GM12878 (cell line): ENCODE measurements around the gene ELP4. TPM values are rescaled to one million over a fixed set of nuclear protein-coding genes. Genes with fewer than 3 reads are reported as not detected.

Source experiments
- ATAC-seq: fragments of 200-7000 bp; cut with Tn5 transposase; 3 replicates; pipeline ENCODE4 v1.9.1; 2020; ENCODE audit warnings: mild to moderate bottlenecking, moderate library complexity
- BruUV-seq: library from RNA; stranded (reverse); fragments of 400-500 nt; replicated peaks from 2 replicates; lab custom pipeline; 2021; lab: Mats Ljungman, UMichigan
- CTCF ChIA-PET: fragments of 300-600 bp; sonication (Branson Sonifier 250); formaldehyde crosslinking; extraction: SDS; loops from one replicate; lab custom pipeline; 2021; ENCODE audit warnings: inconsistent platforms; lab: Yijun Ruan, JAX
- POLR2A ChIA-PET: fragments of 350-600 bp; formaldehyde crosslinking; extraction: SDS; loops from one replicate; lab custom pipeline; 2021; ENCODE audit warnings: inconsistent platforms; lab: Charles Lee
- RAD21 ChIA-PET: fragments of 300-600 bp; sonication (Branson Sonifier 250); formaldehyde crosslinking; loops from one replicate; lab custom pipeline; 2023; ENCODE audit warnings: antibody characterized with exemption; ENCODE audit not compliant: unreplicated experiment; lab: Charles Lee
- SMC1A ChIA-PET: fragments of 300-600 bp; sonication (Branson Sonifier 250); formaldehyde crosslinking; loops from one replicate; lab custom pipeline; 2023; ENCODE audit not compliant: unreplicated experiment, uncharacterized antibody; lab: Charles Lee
- DNase-seq: peaks from one replicate; pipeline ENCODE4 v3.0.0-alpha.2; 2011; ENCODE audit warnings: low read depth, low spot score
- FAIRE-seq: peaks from 3 replicates; lab custom pipeline; 2011; peaks lifted over from hg19 to GRCh38; lab: Jason Lieb, UNC
- H2AFZ ChIP-seq: 2 replicates; pipeline ENCODE4 v1.6.0; 2011; ENCODE audit warnings: low read depth, low read length, control low read depth; ENCODE audit not compliant: control insufficient read depth
- H3K27ac ChIP-seq: 2 replicates; pipeline ENCODE4 v1.5.1; 2011; ENCODE audit warnings: control low read depth; ENCODE audit not compliant: control insufficient read depth, insufficient read depth
- H3K27me3 ChIP-seq, 2 experiments: replicated peaks in 1 of 2; 2 replicates each; pipeline versions ENCODE4 v1.6.0 to v1.6.1; 2011; ENCODE audit warnings: low read length in 1 of 2; ENCODE audit not compliant: control insufficient read depth in 2 of 2, insufficient read depth in 2 of 2
- H3K36me3 ChIP-seq, 2 experiments: 2 replicates each; pipeline ENCODE4 v1.5.1; 2011; ENCODE audit warnings: low read length in 1 of 2; ENCODE audit not compliant: control insufficient read depth in 2 of 2, insufficient read depth in 2 of 2
- H3K4me1 ChIP-seq: 2 replicates; pipeline ENCODE4 v1.6.1; 2011; ENCODE audit warnings: mild to moderate bottlenecking, low read length, moderate library complexity, mixed read lengths; ENCODE audit not compliant: control insufficient read depth, insufficient read depth
- H3K4me2 ChIP-seq: 2 replicates; pipeline ENCODE4 v1.6.0; 2011; ENCODE audit warnings: control low read depth; ENCODE audit not compliant: control insufficient read depth, insufficient read depth
- H3K4me3 ChIP-seq: fragments of 200-600 bp; sonication (generic); 2 replicates; pipeline ENCODE4 v1.5.1; 2016
- H3K79me2 ChIP-seq: 2 replicates; pipeline ENCODE4 v1.6.0; 2011; ENCODE audit warnings: low read length; ENCODE audit not compliant: control insufficient read depth, insufficient read depth
- H3K9ac ChIP-seq: 2 replicates; pipeline ENCODE4 v1.8.0; 2011; ENCODE audit warnings: low read length, control low read depth, mixed read lengths; ENCODE audit not compliant: control insufficient read depth, insufficient read depth
- H3K9me3 ChIP-seq: replicated peaks from 3 replicates; pipeline ENCODE4 v1.5.1; 2011; ENCODE audit warnings: mild to moderate bottlenecking, low read length; ENCODE audit not compliant: control insufficient read depth, insufficient read depth
- H4K20me1 ChIP-seq: 2 replicates; pipeline ENCODE4 v1.6.0; 2011; ENCODE audit not compliant: control insufficient read depth, insufficient read depth
- GABPA ChIP-seq: IDR thresholded peaks from 2 replicates; pipeline ENCODE4 v1.6.1; 2014; ENCODE audit warnings: antibody characterized with exemption, low read depth, mild to moderate bottlenecking, inconsistent platforms
- KDM1A ChIP-seq: fragments of 200-600 bp; sonication (generic); IDR thresholded peaks from 2 replicates; pipeline ENCODE4 v1.6.1; 2016; ENCODE audit warnings: borderline replicate concordance
- NR2C1 ChIP-seq: fragments of 450-650 bp; IDR thresholded peaks from 2 replicates; pipeline ENCODE4 v1.6.1; 2017; ENCODE audit warnings: antibody characterized with exemption, mild to moderate bottlenecking, moderate library complexity
- POU2F2 ChIP-seq: IDR thresholded peaks from 3 replicates; pipeline ENCODE4 v1.6.1; 2011; ENCODE audit warnings: low read depth, mild to moderate bottlenecking, low read length, borderline replicate concordance
- REST ChIP-seq: IDR thresholded peaks from 2 replicates; pipeline ENCODE4 v1.6.1; 2012; ENCODE audit warnings: mild to moderate bottlenecking, low read depth, low read length
- SRF ChIP-seq, 2 experiments: IDR thresholded peaks; 2 replicates each; pipeline ENCODE4 v1.6.1; 2011; ENCODE audit warnings: low read depth in 2 of 2, low read length in 2 of 2, mild to moderate bottlenecking in 1 of 2, moderate library complexity in 1 of 2
- TCF12 ChIP-seq: IDR thresholded peaks from 2 replicates; pipeline ENCODE4 v1.6.1; 2011; ENCODE audit warnings: low read depth, mild to moderate bottlenecking, low read length
- WGBS: methylation state at CpG from one replicate; pipeline ENCODE4 v1.1.6; 2016; ENCODE audit warnings: low lambda C conversion rate; ENCODE audit not compliant: insufficient replicate concordance, insufficient coverage; ENCODE audit errors: missing lambda C conversion rate; 5-methylcytosine and 5-hydroxymethylcytosine counted together
- in situ Hi-C: fragments of 300-500 bp; cut with MboI; formaldehyde crosslinking; loops from 9 replicates; pipeline ENCODE4 v1.14.3; 2018; ENCODE audit warnings: mixed read lengths
- intact Hi-C: fragments of 100-400 bp; cut with micrococcal nuclease; formaldehyde crosslinking; loops from one replicate; pipeline ENCODE4 v1.14.2; 2022; ENCODE audit not compliant: unreplicated experiment
- polyA plus RNA-seq, 11 experiments: library from polyadenylated mRNA; depleted of rRNA in 4 of 11; unstranded in 6 of 11; stranded (reverse) in 5 of 11; fragments of >200 nt; fragmentation: Nextera tagmentation in 4 of 11; fragmentation: Illumina TruSeq in 1 of 11; extraction: Ambion mirVana in 4 of 11; extraction: Trizol in 1 of 11; gene quantifications; 1 replicate in 1 of 11; 2 replicates in 10 of 11; pipeline versions ENCODE4 v1.2.1 to v1.2.3, GENCODE V29; 2011 to 2016; ENCODE audit warnings: inconsistent platforms in 2 of 11, missing spikeins in 2 of 11, low read depth in 1 of 11
- total RNA-seq, 4 experiments: library from RNA; depleted of rRNA in 3 of 4; stranded (reverse); fragments of >200 nt in 3 of 4; fragmentation: Illumina TruSeq in 1 of 4; extraction: Trizol in 1 of 4; gene quantifications; 2 replicates each; pipeline versions ENCODE4 v1.2.1 to v1.2.3, GENCODE V29; 2013 to 2021

ELP4 gene
- total and polyA plus RNA-seq, 10 of the 15 experiments (the other 5 are each of a cell fraction or from before 2014, with no cell fraction given), result 17.7 to 36.1 (median 27.0) TPM

GRCh38 chr11:31512117-31512516 lies 2.5 kb downstream of the ELP4 start:
- ChIA-PET CTCF (no interaction called here), RAD21 (no interaction called here), SMC1A (no interaction called here), POLR2A (no interaction called here)
- no peaks in the 10 kb centered on the region for H4K20me1 ChIP-seq
- FAIRE-seq (no peak), ATAC-seq (no peak), DNase-seq (no peak)
- H3K4me3 ChIP-seq, result no peak overlapping the region
- H3K27ac ChIP-seq, result no peak overlapping the region
- H3K4me2 ChIP-seq, result no peak overlapping the region
- WGBS, result 90% methylated on average over 6 of the region's 6 CpGs
- H3K4me1 ChIP-seq, result no peaks in the 10 kb centered on the region
- no peaks in the 10 kb centered on the region for H3K9me3 ChIP-seq
- TF ChIP-seq REST (no peak), NR2C1 (no peak), TCF12 (no peak), SRF (IDR thresholded peaks at IDR 0.05; ENCODE audit: low read depth in 2 of 2, low read length in 2 of 2) (no peak), POU2F2 (no peak), KDM1A (no peak), GABPA (no peak)
- in situ Hi-C loops (no loop called here), intact Hi-C loops (no loop called here)
- no peaks in the 10 kb centered on the region for H3K36me3 ChIP-seq
- BruUV-seq, result no TSS peak
- H3K27me3 ChIP-seq, result no peaks in the 10 kb centered on the region
- no peak overlapping the region for H2AFZ ChIP-seq
- H3K79me2 ChIP-seq, result peaks cover 50% of the 10 kb centered on the region
- no peak overlapping the region for H3K9ac ChIP-seq
